CD4-positive, alpha-beta T cell treated with Interleukin-12 subunit alpha and Interleukin-12 subunit beta, for 1 hour (primary cell): Measurements from ENCODE around the gene RPH3AL.
A peak's percentile ranks its signal among the peaks of the same experiment; 100 is the strongest.
"Not testable (repeated sequence)": the region's sequence is repeated elsewhere in the genome, so short reads cannot be mapped to it uniquely, and the experiment has no call there.

ENCODE experiments used
- DNase-seq: peaks from one replicate; pipeline ENCODE4 v3.0.0-alpha.2; 2020

Gene RPH3AL

GRCh38 chr17:170130-170670 is 182.4 kb downstream of the RPH3AL start:
- no peak for DNase-seq

- DNase-seq: not testable (repeated sequence)
Observed at GRCh38 chr17:168614-169013, 184.0 kb downstream of the RPH3AL start.

- DNase-seq: no peak
Observed at GRCh38 chr17:165939-166338, 186.7 kb downstream of the RPH3AL start.

- DNase-seq: peak; percentile 40
Observed at GRCh38 chr17:164303-165235, 188.0 kb downstream of the RPH3AL start.

GRCh38 chr17:163514-164098 is 189.0 kb downstream of the RPH3AL start:
- no peak for DNase-seq

- no peak for DNase-seq
Observed at GRCh38 chr17:162689-163088, 189.9 kb downstream of the RPH3AL start.
